NB4 (cell line): ENCODE results near the gene JDP2.

ENCODE experiments used
- CTCF ChIP-seq: IDR thresholded peaks from one replicate; pipeline ENCODE4 v1.5.1; 2012; ENCODE audit warnings: low read depth, low read length
- TF ChIP-seq, protein P1 (sequence below): IDR thresholded peaks from 2 replicates; pipeline ENCODE4 v1.6.1; 2011; ENCODE audit warnings: low read depth, low read length

DNA sequence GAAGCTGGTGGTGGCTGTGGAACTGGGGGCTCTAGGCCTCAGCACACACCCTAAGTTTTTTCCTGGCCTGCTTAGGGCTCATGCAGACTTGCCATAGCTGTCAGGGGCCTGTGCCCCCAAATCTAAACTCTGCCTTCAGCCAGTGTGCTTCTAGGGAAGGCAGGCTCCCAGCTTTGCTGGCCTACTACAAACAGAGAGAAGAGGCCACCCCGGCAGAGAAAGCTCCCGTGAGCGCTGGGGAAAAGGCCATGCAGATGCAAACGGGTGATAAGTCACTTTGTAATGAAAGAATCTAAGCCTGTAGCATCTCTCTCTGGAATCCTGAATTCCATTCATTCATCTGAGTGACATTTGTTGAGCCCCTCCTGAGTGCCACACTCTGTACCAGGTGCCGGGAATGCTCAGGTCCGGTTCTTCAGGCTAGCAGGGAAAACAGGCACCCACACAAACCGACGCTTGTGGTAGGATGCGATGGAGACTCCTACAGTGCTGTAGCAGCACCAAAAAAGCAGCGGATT lies 29.9 kb downstream of the JDP2 start:
- no peak for TF ChIP-seq CTCF
- TF ChIP-seq, protein P1, sequence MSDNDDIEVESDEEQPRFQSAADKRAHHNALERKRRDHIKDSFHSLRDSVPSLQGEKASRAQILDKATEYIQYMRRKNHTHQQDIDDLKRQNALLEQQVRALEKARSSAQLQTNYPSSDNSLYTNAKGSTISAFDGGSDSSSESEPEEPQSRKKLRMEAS, result no peak
